ENCODE data around the gene MAGI2. TPM values are rescaled to one million over a fixed set of nuclear protein-coding genes. Genes with fewer than 3 reads are reported as not detected.

The MAGI2 gene
- total RNA-seq, 1 donor from 2014 or later: 5.4 TPM

DNA sequence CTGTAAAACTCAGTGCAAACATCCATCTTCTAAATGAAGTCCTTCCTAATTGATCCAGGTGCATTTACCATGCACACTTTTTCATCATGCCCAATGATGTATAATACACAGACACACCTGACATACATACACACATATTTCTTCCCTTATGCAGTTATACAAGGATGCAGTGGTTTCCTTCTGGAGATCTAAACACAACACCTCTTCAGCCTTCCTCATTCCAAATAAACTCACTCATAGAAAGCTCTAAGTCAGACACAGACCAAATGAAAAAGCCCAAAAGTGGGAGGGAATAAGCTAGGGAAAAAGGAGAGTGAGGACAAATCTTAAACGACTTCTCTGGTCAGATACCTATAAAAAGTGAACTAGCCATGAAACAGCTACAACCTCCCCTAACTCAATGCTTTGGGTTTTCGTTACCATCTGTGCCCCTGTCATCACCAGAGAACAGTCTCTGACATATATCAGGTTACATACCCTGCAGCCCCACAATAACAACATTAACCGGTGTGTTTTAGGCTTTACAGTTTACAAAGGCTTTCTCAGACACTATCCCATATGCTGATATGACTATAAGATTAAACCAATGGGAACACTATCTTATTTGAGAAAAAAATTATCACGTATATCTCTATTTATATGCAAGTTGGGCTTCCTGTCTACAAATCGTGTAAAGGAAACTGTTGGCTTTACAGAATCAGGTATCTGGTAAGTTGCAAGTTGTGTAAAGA is 979.7 kb downstream of the MAGI2 start:
- no peaks in the 10 kb centered on the region for H3K36me3 Mint-ChIP-seq (ENCODE audit: low read depth, unreplicated experiment)

DNA sequence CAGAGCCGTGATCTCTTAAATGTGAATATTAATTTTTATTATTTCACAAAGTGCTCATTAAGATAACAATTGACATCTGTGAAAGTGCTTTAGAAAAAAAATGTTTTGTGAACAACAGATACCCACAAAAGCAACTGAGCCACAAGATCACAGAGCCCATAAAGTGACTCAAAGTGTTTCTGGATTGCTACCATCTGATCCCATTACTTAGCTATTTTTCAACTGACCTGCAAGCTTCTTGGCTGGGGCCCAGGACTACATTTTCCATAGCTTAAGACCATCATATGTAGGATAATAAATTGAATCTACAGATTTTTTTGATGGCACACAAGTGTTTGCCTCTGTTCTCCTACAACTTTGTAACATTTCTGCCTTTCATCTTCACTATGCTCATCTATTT is 980.4 kb downstream of the MAGI2 start:
- H3K9me3 ChIP-seq (ENCODE audit: insufficient read depth, low read depth, low read length): no peaks in the 10 kb centered on the region
- no peaks in the 10 kb centered on the region for H3K9me3 Mint-ChIP-seq (ENCODE audit: unreplicated experiment)
- no peak overlapping the region for H3K4me3 ChIP-seq (ENCODE audit: insufficient read depth, low read depth, low read length)
- no peaks in the 10 kb centered on the region for H3K27me3 ChIP-seq (ENCODE audit: insufficient read depth, low read length)
- H3K4me1 Mint-ChIP-seq (ENCODE audit: low read depth, unreplicated experiment): peaks cover 14% of the 10 kb centered on the region
- no peak overlapping the region for H3K27ac Mint-ChIP-seq (ENCODE audit: unreplicated experiment)
- no peak overlapping the region for H3K27ac ChIP-seq (ENCODE audit: low read depth, low read length)
- no peaks in the 10 kb centered on the region for H3K36me3 ChIP-seq (ENCODE audit: insufficient read depth, low read length)
- no peak overlapping the region for H3K9ac ChIP-seq (ENCODE audit: low read length)
- FAIRE-seq (no peak), DNase-seq (ENCODE audit: low read depth) (peak; percentile 8)
- H3K79me2 ChIP-seq (ENCODE audit: insufficient read depth, low read length): no peaks in the 10 kb centered on the region
- no peak overlapping the region for H3K4me3 Mint-ChIP-seq (ENCODE audit: unreplicated experiment)
- H3K4me2 ChIP-seq (ENCODE audit: low read length): no peak overlapping the region
- no peaks in the 10 kb centered on the region for H3K27me3 Mint-ChIP-seq (ENCODE audit: low read depth, unreplicated experiment)
- no peak for TF ChIP-seq EZH2 (IDR thresholded peaks at IDR 0.05; ENCODE audit: insufficient read depth, low read length)
- TF ChIP-seq, protein P1, sequence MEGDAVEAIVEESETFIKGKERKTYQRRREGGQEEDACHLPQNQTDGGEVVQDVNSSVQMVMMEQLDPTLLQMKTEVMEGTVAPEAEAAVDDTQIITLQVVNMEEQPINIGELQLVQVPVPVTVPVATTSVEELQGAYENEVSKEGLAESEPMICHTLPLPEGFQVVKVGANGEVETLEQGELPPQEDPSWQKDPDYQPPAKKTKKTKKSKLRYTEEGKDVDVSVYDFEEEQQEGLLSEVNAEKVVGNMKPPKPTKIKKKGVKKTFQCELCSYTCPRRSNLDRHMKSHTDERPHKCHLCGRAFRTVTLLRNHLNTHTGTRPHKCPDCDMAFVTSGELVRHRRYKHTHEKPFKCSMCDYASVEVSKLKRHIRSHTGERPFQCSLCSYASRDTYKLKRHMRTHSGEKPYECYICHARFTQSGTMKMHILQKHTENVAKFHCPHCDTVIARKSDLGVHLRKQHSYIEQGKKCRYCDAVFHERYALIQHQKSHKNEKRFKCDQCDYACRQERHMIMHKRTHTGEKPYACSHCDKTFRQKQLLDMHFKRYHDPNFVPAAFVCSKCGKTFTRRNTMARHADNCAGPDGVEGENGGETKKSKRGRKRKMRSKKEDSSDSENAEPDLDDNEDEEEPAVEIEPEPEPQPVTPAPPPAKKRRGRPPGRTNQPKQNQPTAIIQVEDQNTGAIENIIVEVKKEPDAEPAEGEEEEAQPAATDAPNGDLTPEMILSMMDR (IDR thresholded peaks at IDR 0.05; ENCODE audit: insufficient read depth, low read depth, low read length): no peak
- no peaks in the 10 kb centered on the region for H3K36me3 Mint-ChIP-seq (ENCODE audit: low read depth, unreplicated experiment)
- no peaks in the 10 kb centered on the region for H4K20me1 ChIP-seq (ENCODE audit: insufficient read depth, low read length)
- no peaks in the 10 kb centered on the region for H3K4me1 ChIP-seq (ENCODE audit: insufficient read depth, low read length)
- no peak overlapping the region for H2AFZ ChIP-seq (ENCODE audit: low read depth, low read length)

More for the DNA sequence above, 979.7 kb downstream of the MAGI2 start:
- H3K4me3 ChIP-seq (ENCODE audit: insufficient read depth, low read depth, low read length): no peak overlapping the region
- H3K27ac ChIP-seq (ENCODE audit: low read depth, low read length): no peak overlapping the region
- H2AFZ ChIP-seq (ENCODE audit: low read depth, low read length): no peak overlapping the region
- H3K9ac ChIP-seq (ENCODE audit: low read length): no peak overlapping the region
- TF ChIP-seq, protein P1 (IDR thresholded peaks at IDR 0.05; ENCODE audit: insufficient read depth, low read depth, low read length): no peak
- TF ChIP-seq EZH2 (IDR thresholded peaks at IDR 0.05; ENCODE audit: insufficient read depth, low read length): no peak
- FAIRE-seq (peak; percentile 47), DNase-seq (ENCODE audit: low read depth) (peak; percentile 16)
- Mint-ChIP-seq H3K4me3 (ENCODE audit: unreplicated experiment) (no peak overlapping the region), H3K27me3 (ENCODE audit: low read depth, unreplicated experiment) (no peaks in the 10 kb centered on the region), H3K9me3 (ENCODE audit: unreplicated experiment) (no peaks in the 10 kb centered on the region), H3K4me1 (ENCODE audit: low read depth, unreplicated experiment) (peaks cover 14% of the 10 kb centered on the region), H3K27ac (ENCODE audit: unreplicated experiment) (no peak overlapping the region)
- no peaks in the 10 kb centered on the region for H3K36me3 ChIP-seq (ENCODE audit: insufficient read depth, low read length)
- no peaks in the 10 kb centered on the region for H4K20me1 ChIP-seq (ENCODE audit: insufficient read depth, low read length)
- no peaks in the 10 kb centered on the region for H3K9me3 ChIP-seq (ENCODE audit: insufficient read depth, low read depth, low read length)
- no peaks in the 10 kb centered on the region for H3K4me1 ChIP-seq (ENCODE audit: insufficient read depth, low read length)
- H3K79me2 ChIP-seq (ENCODE audit: insufficient read depth, low read length): no peaks in the 10 kb centered on the region
- H3K4me2 ChIP-seq (ENCODE audit: low read length): no peak overlapping the region
- H3K27me3 ChIP-seq (ENCODE audit: insufficient read depth, low read length): no peaks in the 10 kb centered on the region

DNA sequence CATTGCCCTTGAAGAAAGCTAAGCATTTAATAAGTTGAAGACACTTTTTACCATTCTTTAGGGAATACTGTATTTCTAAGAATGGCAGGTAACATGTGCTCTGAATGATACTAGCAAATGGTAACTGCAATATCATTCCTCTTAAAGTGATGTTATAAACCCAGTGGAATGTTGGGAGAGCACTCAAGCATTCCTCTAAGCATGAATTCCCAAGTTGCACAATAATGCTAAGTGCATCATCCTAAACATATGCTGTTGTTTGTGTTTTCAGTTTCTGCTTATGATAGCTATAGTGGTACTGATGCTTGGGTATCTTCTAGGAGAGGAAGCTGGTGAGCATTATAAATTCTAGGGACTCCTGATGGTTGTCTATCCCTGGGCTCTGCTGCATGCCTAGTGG is 980.9 kb downstream of the MAGI2 start:
- Mint-ChIP-seq H3K27ac (ENCODE audit: unreplicated experiment) (peak overlapping the region; percentile 45), H3K36me3 (ENCODE audit: low read depth, unreplicated experiment) (no peaks in the 10 kb centered on the region), H3K4me3 (ENCODE audit: unreplicated experiment) (no peak overlapping the region), H3K27me3 (ENCODE audit: low read depth, unreplicated experiment) (no peaks in the 10 kb centered on the region), H3K9me3 (ENCODE audit: unreplicated experiment) (no peaks in the 10 kb centered on the region), H3K4me1 (ENCODE audit: low read depth, unreplicated experiment) (peaks cover 14% of the 10 kb centered on the region)
- H3K9ac ChIP-seq (ENCODE audit: low read length): no peak overlapping the region
- no peaks in the 10 kb centered on the region for H4K20me1 ChIP-seq (ENCODE audit: insufficient read depth, low read length)
- FAIRE-seq: peak; percentile 93
- no peak overlapping the region for H3K27ac ChIP-seq (ENCODE audit: low read depth, low read length)
- H3K4me1 ChIP-seq (ENCODE audit: insufficient read depth, low read length): no peaks in the 10 kb centered on the region
- TF ChIP-seq, protein P1 (IDR thresholded peaks at IDR 0.05; ENCODE audit: insufficient read depth, low read depth, low read length): no peak
- TF ChIP-seq EZH2 (IDR thresholded peaks at IDR 0.05; ENCODE audit: insufficient read depth, low read length): no peak
- no peaks in the 10 kb centered on the region for H3K9me3 ChIP-seq (ENCODE audit: insufficient read depth, low read depth, low read length)
- H2AFZ ChIP-seq (ENCODE audit: low read depth, low read length): no peak overlapping the region
- H3K27me3 ChIP-seq (ENCODE audit: insufficient read depth, low read length): no peaks in the 10 kb centered on the region
- DNase-seq (ENCODE audit: low read depth): peak; percentile 52
- no peaks in the 10 kb centered on the region for H3K36me3 ChIP-seq (ENCODE audit: insufficient read depth, low read length)
- H3K4me3 ChIP-seq (ENCODE audit: insufficient read depth, low read depth, low read length): no peak overlapping the region
- no peak overlapping the region for H3K4me2 ChIP-seq (ENCODE audit: low read length)
- no peaks in the 10 kb centered on the region for H3K79me2 ChIP-seq (ENCODE audit: insufficient read depth, low read length)

Data from astrocyte (in vitro differentiated cells and primary cell).